CMK (cell line): ENCODE data around the gene GJA3.

Experiments used
- DNase-seq: peaks from one replicate; pipeline ENCODE4 v3.0.0-alpha.2; 2010; ENCODE audit warnings: low read depth

Gene GJA3

GRCh38 chr13:20150561-20150960 lies 10.3 kb downstream of the GJA3 start:
- no peak for DNase-seq

DNA sequence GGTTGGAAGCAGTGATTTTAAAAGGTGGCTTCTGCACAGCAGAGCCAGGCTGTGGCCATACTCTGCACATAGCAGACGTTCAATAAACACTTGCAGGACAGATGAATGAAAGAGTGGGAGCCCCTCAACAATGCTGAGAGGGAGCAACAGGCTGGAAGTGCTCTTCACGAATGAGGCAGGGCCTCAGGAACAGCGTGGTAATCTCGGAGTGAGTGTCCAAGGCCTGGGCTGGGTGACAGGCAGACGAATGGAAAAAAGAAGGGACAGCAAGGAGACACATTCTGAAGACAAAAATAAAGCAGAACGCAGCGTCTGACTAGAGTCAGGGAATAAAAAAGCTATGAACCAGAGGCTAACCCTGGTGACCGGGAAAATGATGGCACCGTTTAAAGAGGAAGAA lies 11.1 kb downstream of the GJA3 start:
- no peak for DNase-seq

DNA sequence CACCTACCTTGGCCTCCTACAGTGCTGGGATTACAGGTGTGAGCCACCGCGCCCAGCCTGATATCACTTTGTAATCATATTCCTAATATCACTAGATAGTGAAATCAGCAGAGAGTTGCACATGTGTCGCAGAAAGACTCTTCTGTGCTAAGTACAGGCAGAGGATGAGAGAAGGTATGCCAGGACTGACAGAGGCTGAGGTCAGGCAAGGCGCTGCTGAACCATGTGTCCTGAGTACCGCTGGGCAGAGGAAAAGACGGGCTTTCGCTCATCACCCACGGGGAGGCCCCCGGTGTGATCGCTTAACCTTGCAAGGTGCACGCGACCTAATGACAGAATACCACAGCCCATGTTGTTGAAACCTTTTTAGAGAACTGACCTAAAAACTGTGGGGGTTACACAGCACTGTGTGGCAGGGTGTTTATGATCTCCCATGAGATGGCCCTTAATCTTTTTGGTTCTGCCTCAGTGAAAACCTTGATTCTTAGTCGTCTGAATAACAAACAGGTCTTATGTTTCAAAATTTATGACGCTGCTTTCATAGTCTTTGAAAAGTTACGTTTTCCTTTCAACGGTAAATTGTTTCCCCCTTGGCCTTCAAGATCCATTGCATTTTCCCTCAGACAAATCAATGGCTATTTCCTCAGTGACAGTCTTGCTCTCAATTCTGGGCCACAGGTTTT lies 12.2 kb downstream of the GJA3 start:
- no peak for DNase-seq

DNA sequence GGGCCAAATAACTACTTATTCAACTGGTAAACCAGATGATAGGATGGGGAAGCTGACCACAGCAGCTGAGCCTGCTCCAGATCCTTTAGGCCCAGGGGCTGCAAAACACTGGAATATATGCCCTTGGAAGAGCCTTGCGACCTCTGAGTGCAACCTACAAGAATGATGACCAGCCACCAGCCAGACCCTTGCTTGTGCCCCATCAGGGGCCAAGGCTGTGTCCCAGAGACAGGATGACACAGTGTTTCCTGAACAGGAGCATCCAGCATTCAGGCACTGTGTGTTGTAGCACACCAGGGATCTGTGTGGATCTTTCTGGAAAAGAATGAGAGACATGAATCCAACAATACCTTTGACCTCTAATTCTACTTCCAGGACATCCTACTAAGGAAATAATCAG lies 14.5 kb downstream of the GJA3 start:
- DNase-seq: no peak

DNA sequence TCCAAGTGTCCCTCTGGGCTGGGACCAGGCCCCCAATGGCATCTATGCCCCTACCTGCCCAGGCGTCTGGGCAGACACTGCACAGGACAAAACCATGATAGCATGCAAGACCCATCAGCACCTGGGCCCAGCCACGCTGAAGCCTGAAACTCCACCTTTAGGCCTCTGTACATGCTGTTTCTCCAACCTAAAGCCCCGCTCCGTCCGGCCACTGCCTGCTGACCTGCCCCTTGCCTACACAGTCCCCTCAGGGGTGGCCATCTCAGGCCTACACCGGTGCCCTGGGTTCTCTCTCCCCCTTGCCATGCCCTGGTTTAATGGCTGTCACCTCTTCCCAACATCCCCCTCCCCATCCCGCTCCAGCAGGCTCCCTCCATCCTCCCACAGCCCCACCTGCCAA lies 15.3 kb downstream of the GJA3 start:
- no peak for DNase-seq

- DNase-seq: no peak
Observed at GRCh38 chr13:20144141-20144850, 16.6 kb downstream of the GJA3 start.

DNA sequence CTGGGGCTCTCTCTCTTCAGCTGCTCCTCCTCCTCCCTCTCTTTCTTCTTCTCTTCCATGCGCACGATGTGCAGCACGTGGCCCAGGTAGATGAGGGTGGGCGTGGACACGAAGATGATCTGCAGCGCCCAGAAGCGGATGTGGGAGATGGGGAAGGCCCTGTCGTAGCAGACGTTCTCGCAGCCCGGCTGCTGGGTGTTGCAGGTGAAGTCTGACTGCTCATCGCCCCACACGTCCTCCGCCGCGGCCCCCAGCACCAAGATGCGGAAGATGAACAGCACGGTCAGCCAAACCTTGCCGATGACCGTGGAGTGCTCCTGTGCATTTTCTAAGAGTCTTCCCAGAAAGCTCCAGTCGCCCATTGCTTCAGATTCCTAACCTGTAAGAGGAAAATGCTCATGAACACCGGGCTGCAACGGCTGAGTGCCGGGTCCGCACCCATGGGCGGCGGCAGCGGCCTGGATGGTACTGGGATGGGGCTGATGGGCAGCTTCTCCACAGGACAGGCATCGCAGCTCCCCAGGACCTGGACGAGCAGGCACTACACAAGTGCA lies 17.8 kb downstream of the GJA3 start:
- DNase-seq: no peak

GRCh38 chr13:20142023-20142926 lies 18.6 kb downstream of the GJA3 start:
- DNase-seq: no peak

DNA sequence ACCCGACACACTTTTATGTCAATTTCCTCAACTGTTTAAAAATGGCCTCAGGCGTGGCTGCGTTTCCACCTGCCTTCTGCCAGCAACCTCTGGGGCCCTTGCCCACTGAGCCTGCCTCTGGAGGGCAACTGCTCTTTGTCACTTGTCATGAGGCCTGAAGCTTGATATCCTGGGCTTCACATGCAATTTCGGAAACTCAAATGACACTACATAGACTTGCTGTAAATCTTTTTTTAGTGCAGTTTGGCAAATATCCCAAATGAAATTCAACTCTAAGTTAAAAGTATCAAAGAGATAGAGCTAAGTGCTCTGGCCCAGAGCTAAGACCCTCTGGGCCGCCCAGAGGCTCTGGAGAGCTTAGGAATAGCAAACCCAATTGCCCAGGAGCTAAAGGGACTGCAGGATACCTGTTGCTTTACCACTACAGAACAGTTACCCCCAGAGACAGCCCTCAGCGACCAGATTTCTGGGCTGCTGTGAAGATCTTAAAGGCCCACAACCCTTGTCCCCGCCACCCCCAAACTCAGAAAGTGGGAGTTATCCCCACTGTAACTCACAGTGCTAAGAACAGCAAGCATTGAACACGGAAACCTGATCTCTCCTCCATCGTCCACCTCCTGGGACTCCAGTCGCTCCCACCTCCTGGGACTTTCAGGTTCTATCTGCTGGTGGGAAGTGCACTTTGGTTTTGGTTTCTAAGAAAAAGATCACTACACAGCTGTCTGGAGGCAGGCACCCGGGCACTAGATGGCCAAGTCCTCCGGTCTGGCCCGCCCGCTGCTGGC lies 19.4 kb downstream of the GJA3 start:
- no peak for DNase-seq

- no peak for DNase-seq
Observed at GRCh38 chr13:20140487-20140886, 20.4 kb downstream of the GJA3 start.

- DNase-seq: no peak
Observed at GRCh38 chr13:20137875-20138274, 23.0 kb downstream of the GJA3 start.

GRCh38 chr13:20136781-20137703 lies 23.8 kb downstream of the GJA3 start:
- no peak for DNase-seq

DNA sequence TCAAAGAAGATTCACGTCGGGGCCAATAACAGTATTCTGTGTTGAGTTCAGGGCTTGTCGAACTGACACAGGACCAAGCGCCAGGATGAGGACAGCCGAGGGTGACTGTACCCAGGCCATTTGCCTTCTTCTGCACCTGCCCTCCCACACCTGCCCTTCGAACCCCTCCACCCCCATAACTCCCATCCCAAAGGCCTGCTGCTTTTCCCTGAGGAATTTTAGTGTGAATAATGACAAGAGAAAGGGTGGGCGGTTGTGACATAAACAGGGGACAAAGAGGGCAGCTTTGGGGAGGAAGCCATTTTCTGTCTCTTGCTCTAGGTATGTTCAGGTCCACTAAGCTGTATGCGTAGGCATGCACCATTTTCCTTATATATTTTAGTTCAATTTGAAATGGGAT lies 26.1 kb downstream of the GJA3 start:
- no peak for DNase-seq

GRCh38 chr13:20132052-20132634 lies 28.7 kb downstream of the GJA3 start:
- no peak for DNase-seq

DNA sequence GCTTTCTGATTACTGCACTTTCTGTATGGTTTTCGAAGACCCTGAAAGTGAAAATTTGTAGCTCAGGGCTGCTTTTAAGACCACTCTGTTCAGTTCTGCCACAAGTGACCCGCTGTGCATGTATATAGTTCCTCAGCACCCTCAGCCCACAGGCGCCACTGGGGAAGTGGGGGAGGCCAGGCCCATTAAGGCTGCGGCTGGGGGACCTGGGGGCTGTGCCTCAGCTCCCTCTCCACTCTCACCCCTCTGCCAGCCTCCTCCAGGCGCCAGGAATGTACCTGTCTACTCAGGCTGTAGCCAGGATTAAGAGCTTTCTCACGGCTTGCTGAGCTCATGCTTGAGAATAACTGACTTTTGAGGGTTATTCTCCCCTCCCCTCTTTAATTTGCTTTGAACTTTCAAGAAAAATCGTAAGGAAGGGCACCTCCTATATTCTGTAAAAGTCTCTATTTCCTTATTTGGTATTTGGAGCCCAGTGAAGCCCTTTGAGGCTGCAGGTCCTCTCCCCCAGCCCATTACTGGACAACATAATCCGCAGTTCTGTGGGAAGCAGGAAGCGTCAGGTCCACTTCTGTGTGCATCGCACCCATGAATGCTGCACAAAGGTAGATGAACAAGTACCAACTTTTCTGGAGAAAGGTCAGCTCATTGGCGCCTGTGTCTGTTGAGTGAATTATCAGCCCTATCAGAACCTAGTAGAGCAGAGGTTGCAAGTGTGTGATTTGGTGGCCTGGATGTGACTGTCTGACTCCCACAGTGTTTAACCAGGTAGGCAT lies 29.6 kb downstream of the GJA3 start:
- no peak for DNase-seq

- DNase-seq: no peak
Observed at GRCh38 chr13:20130652-20131051, 30.2 kb downstream of the GJA3 start.

DNA sequence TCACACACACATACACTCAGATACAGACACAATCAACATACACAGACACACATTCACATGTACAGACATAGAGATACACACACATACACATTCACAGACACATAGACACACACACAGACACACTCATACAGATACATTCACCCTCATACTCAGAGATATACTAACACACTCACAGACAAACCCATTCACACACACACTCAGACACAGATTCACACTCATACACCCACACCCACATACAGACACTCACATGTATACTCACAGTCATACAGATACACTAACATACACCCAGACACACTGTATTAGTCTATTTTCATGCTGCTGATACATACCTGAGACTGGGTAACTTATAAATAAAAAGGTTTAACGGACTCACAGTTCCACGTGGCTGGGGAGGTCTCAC lies 30.8 kb downstream of the GJA3 start:
- DNase-seq: no peak

DNA sequence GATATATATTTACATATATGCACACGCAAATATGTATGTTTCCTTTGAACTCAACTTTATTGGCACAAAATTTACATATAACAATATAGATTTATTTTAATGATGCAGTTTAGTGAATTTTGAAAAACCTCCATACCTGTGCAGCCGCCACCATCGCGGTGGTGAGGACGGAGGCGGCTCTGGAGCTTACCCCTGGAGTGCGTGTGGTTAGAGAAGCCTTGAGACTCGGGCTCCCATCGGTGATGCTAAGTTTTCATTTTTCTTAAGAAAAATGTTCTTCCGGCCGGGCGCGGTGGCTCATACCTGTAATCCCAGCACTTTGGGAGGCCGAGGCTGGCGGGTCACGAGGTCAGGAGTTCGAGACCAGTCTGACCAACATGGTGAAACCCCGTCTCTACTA lies 31.8 kb downstream of the GJA3 start:
- no peak for DNase-seq

DNA sequence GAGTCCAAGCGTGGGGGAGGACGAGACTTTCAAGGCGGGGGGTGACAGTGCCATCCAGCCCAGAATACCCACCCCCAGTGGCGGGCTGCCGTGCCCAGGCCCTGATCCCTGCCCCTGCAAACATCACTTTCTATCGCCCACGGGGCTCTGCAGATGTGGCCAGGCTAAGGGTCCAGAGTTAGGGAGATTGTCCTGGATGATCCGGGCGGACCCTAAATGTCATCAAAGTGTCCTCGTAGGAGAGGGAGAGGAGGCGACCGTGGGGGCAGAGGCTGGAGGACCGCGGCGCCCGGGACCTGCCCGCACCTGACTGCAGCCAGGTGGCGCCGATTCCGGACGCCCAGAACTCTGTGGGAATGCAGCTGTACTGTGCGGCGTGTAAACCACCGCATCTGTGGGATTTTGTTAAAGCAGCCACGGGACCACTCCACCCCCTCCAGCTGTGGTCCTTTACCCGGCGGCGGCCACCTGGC lies 32.4 kb downstream of the GJA3 start:
- no peak for DNase-seq
